H1 (cell line): ENCODE data around the gene PWP1. TPM values are rescaled to one million over a fixed set of nuclear protein-coding genes. Genes with fewer than 3 reads are reported as not detected.

Source experiments
- CTCF ChIA-PET: fragments of 300-600 bp; sonication (Branson Sonifier 250); formaldehyde crosslinking; loops from one replicate; lab custom pipeline; 2021; ENCODE audit not compliant: partially characterized antibody; lab: Charles Lee
- POLR2A ChIA-PET: fragments of 300-600 bp; sonication (Branson Sonifier 250); formaldehyde crosslinking; loops from one replicate; lab custom pipeline; 2021; ENCODE audit warnings: inconsistent platforms; ENCODE audit not compliant: partially characterized antibody; lab: Charles Lee
- DNase-seq, 2 experiments: peaks; one replicate each; pipeline versions ENCODE4 v3.0.0 to v3.0.0-alpha.2; 2010 to 2022; ENCODE audit warnings: low spot score in 2 of 2, low read depth in 1 of 2, mixed read lengths in 1 of 2
- FAIRE-seq: peaks from 2 replicates; lab custom pipeline; 2011; peaks lifted over from hg19 to GRCh38; lab: Jason Lieb, UNC
- H2AFZ ChIP-seq: 2 replicates; pipeline ENCODE4 v1.8.1; 2012; ENCODE audit warnings: low read length, inconsistent platforms
- H2AK5ac ChIP-seq: 2 replicates; pipeline ENCODE4 v1.6.1; 2013; ENCODE audit warnings: low read depth, low read length
- H2BK120ac ChIP-seq: replicated peaks from 2 replicates; pipeline ENCODE3; 2013; ENCODE audit warnings: low read depth, low read length, inconsistent platforms
- H2BK12ac ChIP-seq: 2 replicates; pipeline ENCODE4 v1.6.1; 2013; ENCODE audit warnings: low read depth, low read length
- H2BK15ac ChIP-seq: 2 replicates; pipeline ENCODE4 v1.6.1; 2013; ENCODE audit warnings: low read length
- H2BK20ac ChIP-seq: 2 replicates; pipeline ENCODE4 v1.6.1; 2013; ENCODE audit warnings: low read length
- H2BK5ac ChIP-seq: 2 replicates; pipeline ENCODE4 v1.6.1; 2013; ENCODE audit warnings: low read depth, low read length
- H3K14ac ChIP-seq: 2 replicates; pipeline ENCODE4 v1.6.1; 2013; ENCODE audit warnings: inconsistent platforms; ENCODE audit not compliant: insufficient read length
- H3K18ac ChIP-seq: 2 replicates; pipeline ENCODE4 v1.6.1; 2013; ENCODE audit warnings: low read length; ENCODE audit errors: extremely low read depth
- H3K23ac ChIP-seq: 2 replicates; pipeline ENCODE4 v1.6.1; 2013; ENCODE audit warnings: inconsistent platforms; ENCODE audit not compliant: insufficient read length
- H3K23me2 ChIP-seq: 2 replicates; pipeline ENCODE4 v1.6.1; 2013; ENCODE audit warnings: low read depth, low read length
- H3K27ac ChIP-seq: 2 replicates; pipeline ENCODE4 v1.6.1; 2011; ENCODE audit warnings: low read depth, low read length, inconsistent platforms
- H3K27me3 ChIP-seq, 4 experiments: replicated peaks in 1 of 4; 1 replicate in 1 of 4; 2 replicates in 3 of 4; pipeline versions ENCODE4 v1.6.1 to v1.8.1; 2011 to 2013; ENCODE audit warnings: low read length in 3 of 4, mild to moderate bottlenecking in 3 of 4, inconsistent platforms in 2 of 4, mixed read lengths in 2 of 4, moderate library complexity in 1 of 4; ENCODE audit not compliant: control insufficient read depth in 3 of 4, insufficient read depth in 3 of 4; ENCODE audit errors: extremely low read depth in 1 of 4
- H3K36me3 ChIP-seq, 4 experiments: 2 replicates each; pipeline versions ENCODE4 v1.6.1 to v1.8.1; 2011 to 2013; ENCODE audit warnings: mild to moderate bottlenecking in 4 of 4, low read length in 3 of 4, moderate library complexity in 2 of 4, control low read depth in 1 of 4, inconsistent platforms in 1 of 4; ENCODE audit not compliant: insufficient read depth in 4 of 4, control insufficient read depth in 2 of 4
- H3K4ac ChIP-seq: replicated peaks from 2 replicates; pipeline ENCODE3; 2013; ENCODE audit warnings: low read length, low read depth, mixed read lengths, inconsistent platforms; ENCODE audit not compliant: insufficient read length
- H3K4me1 ChIP-seq, 4 experiments: replicated peaks in 1 of 4; 1 replicate in 1 of 4; 2 replicates in 3 of 4; pipeline versions ENCODE4 v1.6.1 to v1.8.1; 2011 to 2013; ENCODE audit warnings: low read length in 3 of 4, inconsistent platforms in 2 of 4, mixed read lengths in 1 of 4; ENCODE audit not compliant: insufficient read depth in 4 of 4, control insufficient read depth in 3 of 4
- H3K4me2 ChIP-seq, 2 experiments: 2 replicates each; pipeline versions ENCODE4 v1.6.1 to v1.8.1; 2011 to 2013; ENCODE audit warnings: low read depth in 2 of 2, low read length in 2 of 2, control low read depth in 1 of 2, inconsistent platforms in 1 of 2, mild to moderate bottlenecking in 1 of 2; ENCODE audit not compliant: insufficient read depth in 1 of 2
- H3K4me3 ChIP-seq, 4 experiments: fragments of 200-600, 300-600 bp in 1 of 4; sonication (generic), shearing (Covaris generic), sonication (Bioruptor Twin) in 1 of 4; 2 replicates each; pipeline versions ENCODE4 v1.5.1 to v1.8.1; 2011 to 2016; ENCODE audit warnings: low read length in 4 of 4, low read depth in 3 of 4, control low read depth in 2 of 4, inconsistent platforms in 2 of 4, mild to moderate bottlenecking in 2 of 4, mixed read lengths in 1 of 4, moderate library complexity in 1 of 4; ENCODE audit not compliant: insufficient read depth in 2 of 4; ENCODE audit errors: extremely low read depth in 1 of 4
- H3K56ac ChIP-seq: replicated peaks from 2 replicates; pipeline ENCODE3; 2013; ENCODE audit warnings: low read depth, mild to moderate bottlenecking, mixed read lengths, low read length, inconsistent platforms; ENCODE audit not compliant: insufficient read length
- H3K79me1 ChIP-seq: 2 replicates; pipeline ENCODE4 v1.6.1; 2013; ENCODE audit warnings: low read depth, low read length, control low read depth
- H3K79me2 ChIP-seq, 2 experiments: 2 replicates each; pipeline versions ENCODE4 v1.6.1 to v1.8.1; 2012 to 2013; ENCODE audit warnings: low read length in 2 of 2, mild to moderate bottlenecking in 2 of 2, inconsistent platforms in 1 of 2; ENCODE audit not compliant: insufficient read depth in 2 of 2, control insufficient read depth in 1 of 2
- H3K9ac ChIP-seq, 4 experiments: replicated peaks in 1 of 4; 1 replicate in 1 of 4; 2 replicates in 3 of 4; pipeline versions ENCODE4 v1.6.1 to v1.8.1; 2011 to 2013; ENCODE audit warnings: low read depth in 3 of 4, low read length in 3 of 4, control low read depth in 2 of 4, mild to moderate bottlenecking in 2 of 4, moderate library complexity in 2 of 4, inconsistent platforms in 1 of 4; ENCODE audit errors: extremely low read depth in 1 of 4
- H3K9me3 ChIP-seq, 2 experiments: 2 replicates each; pipeline versions ENCODE4 v1.6.1 to v1.8.1; 2012 to 2013; ENCODE audit warnings: mild to moderate bottlenecking in 2 of 2, moderate library complexity in 2 of 2, control low read depth in 1 of 2, inconsistent platforms in 1 of 2, low read depth in 1 of 2, low read length in 1 of 2, mixed read lengths in 1 of 2; ENCODE audit not compliant: insufficient read depth in 2 of 2
- H4K20me1 ChIP-seq, 2 experiments: replicated peaks in 1 of 2; 2 replicates each; pipeline versions ENCODE3 to v1.8.1; 2011 to 2013; ENCODE audit warnings: inconsistent platforms in 2 of 2, low read length in 2 of 2, mild to moderate bottlenecking in 1 of 2; ENCODE audit not compliant: insufficient read depth in 2 of 2, control insufficient read depth in 1 of 2
- H4K5ac ChIP-seq: 2 replicates; pipeline ENCODE4 v1.6.1; 2013; ENCODE audit warnings: low read length, low read depth, mixed read lengths, inconsistent platforms; ENCODE audit not compliant: insufficient read length
- H4K8ac ChIP-seq: 2 replicates; pipeline ENCODE4 v1.8.0; 2013; ENCODE audit warnings: mild to moderate bottlenecking, moderate library complexity, low read length, inconsistent platforms; ENCODE audit not compliant: insufficient read depth; ENCODE audit errors: extremely low read depth
- H4K91ac ChIP-seq: replicated peaks from 2 replicates; pipeline ENCODE3; 2013; ENCODE audit warnings: low read length, mixed read lengths, inconsistent platforms; ENCODE audit not compliant: insufficient read length
- CHD1 ChIP-seq: IDR thresholded peaks from 2 replicates; pipeline ENCODE4 v1.6.1; 2012; ENCODE audit warnings: low read depth, low read length, improper control_type of control experiment
- SP1 ChIP-seq: IDR thresholded peaks from 2 replicates; pipeline ENCODE4 v1.6.1; 2011; ENCODE audit warnings: low read depth, low read length
- WGBS, 2 experiments: shearing (Covaris generic) in 1 of 2; methylation state at CpG; one replicate each; pipeline versions ENCODE4 v1.1.6 to v1.1.7; 2013 to 2015; ENCODE audit warnings: low lambda C conversion rate in 2 of 2, mixed read lengths in 2 of 2, inconsistent platforms in 1 of 2, low coverage in 1 of 2, missing lambda C conversion rate in 1 of 2; ENCODE audit not compliant: insufficient replicate concordance in 2 of 2, insufficient coverage in 1 of 2, insufficient read length in 1 of 2; ENCODE audit errors: extremely low coverage in 1 of 2, missing lambda C conversion rate in 1 of 2; 5-methylcytosine and 5-hydroxymethylcytosine counted together
- polyA plus RNA-seq, 7 experiments: library from polyadenylated mRNA; depleted of rRNA in 3 of 7; stranded (reverse) in 5 of 7; unstranded in 2 of 7; fragments of >200 nt in 5 of 7; fragments of 200-250 nt in 2 of 7; gene quantifications; 1 replicate in 5 of 7; 2 replicates in 1 of 7; 4 replicates in 1 of 7; pipeline versions ENCODE4 v1.2.1 to v1.2.3, GENCODE V29; 2011 to 2013; ENCODE audit warnings: missing spikeins in 2 of 7, mixed read lengths in 2 of 7
- total RNA-seq: library from RNA; stranded (reverse); fragmentation: NEBNext Ultra II Directional; extraction: Animal tissue kit (Norgen Biotek cat#: 25700); gene quantifications from 2 replicates; pipeline ENCODE4 v1.2.1, GENCODE V29; 2021

Gene PWP1
- total and polyA plus RNA-seq, 2 of the 8 experiments (the other 6 are each of a cell fraction or from before 2014, with no cell fraction given): 57.8 to 78.5 TPM

DNA sequence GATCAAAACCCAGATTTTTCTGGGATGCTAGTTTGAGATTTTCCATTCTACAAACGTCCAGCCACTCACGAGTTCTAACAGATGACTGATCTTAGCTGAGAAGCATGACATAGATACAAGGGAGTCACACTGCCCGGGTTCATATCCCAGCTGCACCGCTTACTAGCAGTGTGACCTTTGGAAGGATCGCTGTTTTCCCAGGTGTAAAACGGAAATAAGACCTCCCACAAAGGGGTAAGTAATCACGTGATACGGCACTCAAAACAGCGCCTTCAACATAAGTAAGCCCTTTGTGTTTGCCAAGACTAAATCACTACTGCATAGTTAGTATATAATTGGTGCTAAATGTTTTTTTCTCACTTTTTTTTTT, 624 bp upstream of the PWP1 start:
- H2BK15ac ChIP-seq: no peak overlapping the region
- POLR2A ChIA-PET: interaction anchor here (0.9 to 3.1 kb wide), 11 partner anchors 10 to 228 kb away, joined by 3 to 27 read pairs (median 4); no protein-coding TSS in a partner anchor
- peaks cover 0 to 3% (median under 1%) of the 10 kb centered on the region in 4 experiments; a peak in 2 of 7 replicates for H3K4me1 ChIP-seq
- peak overlapping the region; percentile 71 to 85 for H3K4me2 ChIP-seq
- H3K23me2 ChIP-seq: peaks cover 7% of the 10 kb centered on the region
- H2AK5ac ChIP-seq: no peak overlapping the region
- peaks cover 7 to 21% of the 10 kb centered on the region in 2 experiments for H3K79me2 ChIP-seq
- H2BK20ac ChIP-seq: no peak overlapping the region
- no peak overlapping the region for H3K14ac ChIP-seq
- no peak overlapping the region for H3K23ac ChIP-seq
- peak overlapping the region; percentile 63 to 98 (median 80) for H3K4me3 ChIP-seq
- no peak overlapping the region for H3K56ac ChIP-seq
- DNase-seq (peak in 1 of 2 experiments; percentile 51), FAIRE-seq (peak; percentile 24)
- H4K91ac ChIP-seq: no peak overlapping the region
- H3K27ac ChIP-seq: peak overlapping the region; percentile 95
- H3K79me1 ChIP-seq: 0 out of 2 replicates have a peak, but pooled peaks cover 2% of the 10 kb centered on the region
- H3K9ac ChIP-seq: peak overlapping the region in 3 of 4 experiments; percentile 47 to 92 (median 82); a peak in 5 of 7 replicates
- H3K4ac ChIP-seq: no peak overlapping the region
- peaks cover 2 to 13% (median 10%) of the 10 kb centered on the region in 4 experiments for H3K36me3 ChIP-seq
- no peak overlapping the region for H3K18ac ChIP-seq
- H3K9me3 ChIP-seq: no peaks in the 10 kb centered on the region
- no peak overlapping the region; the same call in 1 of the 2 replicates for H2BK12ac ChIP-seq
- CTCF ChIA-PET: interaction anchor here (0.8 to 1.4 kb wide), 3 partner anchors 11 to 206 kb away, joined by 3 to 6 read pairs (median 5); no protein-coding TSS in a partner anchor
- peaks cover 0 to 2% of the 10 kb centered on the region in 2 experiments for H4K20me1 ChIP-seq
- peak overlapping the region; percentile 84; the same call in 1 of the 2 replicates for H4K8ac ChIP-seq
- H2AFZ ChIP-seq: 0 out of 2 replicates have a peak overlapping the region, but pooled peaks have one; percentile 37
- H3K27me3 ChIP-seq: no peaks in the 10 kb centered on the region
- no peak overlapping the region; the same call in 1 of the 2 replicates for H2BK5ac ChIP-seq
- H2BK120ac ChIP-seq: no peak overlapping the region
- no peak overlapping the region for H4K5ac ChIP-seq
- 16% methylated on average over 9 of the region's 9 CpGs; no CpG with 5 or more reads in 1 of the 2 experiments for WGBS, 2 experiments
- 0 out of 2 replicates have a peak, but pooled peaks have one; percentile 45 for TF ChIP-seq CHD1
- TF ChIP-seq SP1: peak; percentile 21; the same call in 1 of the 2 replicates
